GM18909 (cell line): ENCODE measurements around the gene TAX1BP1.
"Not testable (repeated sequence)": the region's sequence is repeated elsewhere in the genome, so short reads cannot be mapped to it uniquely, and the experiment has no call there.

Experiments
- ATAC-seq: cut with Tn5 transposase; IDR thresholded peaks from one replicate; pipeline ENCODE4 v1.9.1; 2021; ENCODE audit warnings: mild to moderate bottlenecking; ENCODE audit not compliant: unreplicated experiment, poor library complexity

Gene TAX1BP1

DNA sequence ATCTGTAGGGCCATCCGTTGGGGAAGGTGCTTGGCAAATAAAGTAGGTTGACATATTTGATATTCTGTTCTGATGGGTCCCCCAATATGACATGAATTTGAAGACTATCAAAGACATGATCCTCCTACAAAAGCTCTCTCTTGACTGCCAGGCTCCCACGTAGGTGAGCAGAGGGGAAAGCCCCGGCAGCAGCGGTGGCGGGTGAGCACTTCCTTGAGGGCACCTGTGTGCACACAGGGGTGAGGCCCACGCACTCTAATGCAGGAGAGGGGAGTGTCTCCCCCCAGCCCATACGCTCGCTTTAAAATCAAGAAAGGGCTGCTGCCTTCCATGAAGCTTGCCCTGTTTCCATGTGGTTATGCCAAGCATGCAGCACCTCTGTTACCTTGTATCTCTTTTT is 100.4 kb downstream of the TAX1BP1 start:
- ATAC-seq: no peak

DNA sequence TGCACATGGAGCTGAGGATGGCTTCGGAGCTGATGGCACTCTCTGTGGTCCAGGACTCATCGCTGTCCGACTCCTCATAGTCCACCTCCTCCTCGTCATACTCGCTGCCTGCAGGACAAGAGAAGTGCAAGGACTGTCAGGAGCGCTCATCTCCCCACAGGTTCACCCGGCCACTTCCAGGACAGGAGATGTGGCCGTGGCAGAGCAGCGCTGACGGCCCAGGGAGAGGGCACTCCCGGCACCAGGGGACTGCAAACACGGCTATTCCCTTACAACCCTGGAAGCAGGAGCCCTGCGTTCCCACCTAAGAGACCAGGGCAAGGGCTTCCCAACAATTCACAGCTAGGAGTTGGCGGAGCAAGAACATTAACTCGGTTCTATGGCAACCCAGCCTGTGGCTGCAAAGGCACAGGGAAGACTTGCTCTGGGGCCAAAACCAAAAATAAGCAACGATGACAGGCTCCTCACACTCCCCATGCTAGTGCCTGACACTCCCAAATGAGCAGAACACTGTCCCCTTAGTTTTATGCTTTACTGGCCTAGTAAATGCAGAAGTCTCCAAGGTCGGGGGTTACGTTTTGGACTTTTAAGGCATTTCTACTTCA is 100.9 kb downstream of the TAX1BP1 start:
- ATAC-seq: no peak

DNA sequence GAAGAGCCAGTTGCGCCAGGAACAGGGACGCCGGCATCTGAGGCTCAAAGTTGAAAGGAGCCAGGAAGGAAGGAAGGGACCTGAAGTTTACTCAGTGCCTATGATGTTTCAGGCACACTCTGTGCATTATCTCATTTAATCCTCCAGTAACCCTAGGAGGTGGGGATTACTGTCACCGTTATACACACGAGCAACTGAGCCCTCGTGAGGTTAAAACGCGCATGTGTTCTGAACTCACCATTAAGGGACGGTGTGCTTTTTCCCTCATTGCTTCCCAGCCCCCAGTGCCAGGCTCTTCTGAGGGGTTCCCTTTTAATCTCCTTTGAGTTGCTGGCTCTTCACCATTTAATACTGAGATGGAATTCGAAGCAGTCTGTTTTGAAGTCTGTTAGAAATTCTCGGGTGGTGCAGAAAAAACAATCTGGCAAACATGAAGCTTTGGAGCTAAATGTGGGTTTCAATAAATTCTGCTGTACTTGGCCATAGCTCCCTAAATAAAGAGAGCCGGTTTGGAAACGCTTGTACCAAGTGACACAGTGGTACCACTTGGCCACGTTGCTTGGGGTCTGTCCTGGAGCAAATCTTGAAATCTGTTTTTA is 102.2 kb downstream of the TAX1BP1 start:
- ATAC-seq: no peak

DNA sequence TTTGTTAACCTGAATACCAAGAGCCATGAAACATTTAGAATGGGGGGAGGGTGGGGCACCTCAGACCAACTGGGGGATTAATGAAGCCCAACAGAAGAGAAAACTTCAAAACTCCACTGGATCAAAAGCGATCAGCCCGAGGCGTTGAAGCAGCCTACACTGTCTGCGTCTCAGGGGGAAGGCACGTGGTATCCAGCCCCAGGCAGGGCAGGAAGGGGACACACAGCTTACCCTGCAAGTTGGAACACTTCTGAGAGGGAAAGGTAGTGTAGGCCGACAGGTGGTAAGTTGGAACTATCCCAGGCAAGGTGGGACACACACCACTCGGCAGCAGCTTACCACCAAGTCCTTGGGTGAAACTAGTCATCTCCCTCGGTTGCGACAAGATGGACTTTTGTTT is 102.9 kb downstream of the TAX1BP1 start:
- no peak for ATAC-seq

DNA sequence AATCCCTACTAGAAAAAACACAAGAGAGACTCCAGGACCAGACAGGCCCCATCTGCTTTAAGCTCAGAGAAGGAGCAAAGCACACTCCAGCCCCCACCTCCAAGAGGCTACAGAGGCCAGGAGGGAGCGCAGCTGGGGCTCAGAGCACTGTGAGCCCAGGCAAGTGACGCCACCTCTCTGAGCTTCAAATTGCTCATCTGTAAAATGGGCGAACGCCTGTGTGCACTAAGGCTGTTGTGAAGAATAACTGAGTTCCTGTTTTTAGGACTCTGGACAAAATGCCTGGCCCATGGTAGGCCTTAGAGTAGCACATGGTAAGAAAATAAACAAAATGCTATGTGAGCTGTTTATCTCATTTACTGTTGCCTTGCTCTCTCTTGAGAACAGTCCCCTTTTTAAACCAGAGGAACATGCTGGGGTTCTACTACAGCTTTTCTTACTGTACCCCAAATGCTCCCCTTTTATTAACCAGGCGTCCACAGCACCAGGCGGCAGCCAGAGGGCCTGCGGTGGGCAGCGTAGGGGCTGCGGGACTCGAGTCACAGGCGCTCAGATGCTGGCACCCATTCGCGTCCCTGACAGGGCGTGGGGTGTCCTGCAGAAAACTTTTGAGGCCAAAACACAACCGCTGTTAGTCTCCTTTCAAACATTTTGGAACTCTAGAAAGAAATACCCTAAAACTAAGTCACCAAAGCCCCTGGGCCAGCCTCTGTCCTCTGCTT is 103.8 kb downstream of the TAX1BP1 start:
- ATAC-seq: no peak

DNA sequence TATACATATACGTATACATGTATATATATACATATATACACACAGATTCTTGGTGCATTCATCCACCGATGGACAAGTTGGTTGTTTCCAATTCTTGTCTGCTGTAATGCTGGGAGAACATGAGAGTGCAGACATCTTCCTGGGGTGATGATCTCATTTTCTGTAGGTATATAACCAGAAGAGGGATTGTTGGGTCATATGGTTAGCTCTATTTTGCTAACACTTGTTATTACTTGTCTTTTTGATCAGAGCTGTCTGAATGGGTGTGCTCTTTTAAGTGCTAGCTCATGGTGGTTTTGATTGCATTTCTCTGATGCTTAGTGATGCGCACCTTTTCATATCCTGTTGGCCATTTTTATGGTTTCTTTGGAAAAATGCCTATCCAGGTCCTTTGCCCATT is 106.4 kb downstream of the TAX1BP1 start:
- ATAC-seq: no peak

DNA sequence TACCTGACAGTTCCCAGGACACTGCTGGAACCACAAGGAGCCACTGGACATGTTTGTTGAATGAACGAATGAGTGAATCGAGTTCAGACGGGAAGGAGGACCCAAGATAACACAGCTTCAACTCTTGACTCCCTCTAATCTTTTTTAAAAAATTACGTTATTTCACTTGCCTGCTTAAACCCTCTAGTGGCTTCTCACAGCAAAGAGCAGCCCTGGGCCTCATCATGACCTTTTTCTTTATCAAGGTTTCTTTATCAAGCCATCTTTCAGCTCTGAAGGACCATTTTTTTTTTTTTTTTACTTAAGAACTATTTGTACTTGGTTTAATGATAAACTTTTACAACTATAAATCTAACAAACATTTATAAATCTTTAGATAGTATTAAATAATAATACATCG is 110.6 kb downstream of the TAX1BP1 start:
- ATAC-seq: no peak

DNA sequence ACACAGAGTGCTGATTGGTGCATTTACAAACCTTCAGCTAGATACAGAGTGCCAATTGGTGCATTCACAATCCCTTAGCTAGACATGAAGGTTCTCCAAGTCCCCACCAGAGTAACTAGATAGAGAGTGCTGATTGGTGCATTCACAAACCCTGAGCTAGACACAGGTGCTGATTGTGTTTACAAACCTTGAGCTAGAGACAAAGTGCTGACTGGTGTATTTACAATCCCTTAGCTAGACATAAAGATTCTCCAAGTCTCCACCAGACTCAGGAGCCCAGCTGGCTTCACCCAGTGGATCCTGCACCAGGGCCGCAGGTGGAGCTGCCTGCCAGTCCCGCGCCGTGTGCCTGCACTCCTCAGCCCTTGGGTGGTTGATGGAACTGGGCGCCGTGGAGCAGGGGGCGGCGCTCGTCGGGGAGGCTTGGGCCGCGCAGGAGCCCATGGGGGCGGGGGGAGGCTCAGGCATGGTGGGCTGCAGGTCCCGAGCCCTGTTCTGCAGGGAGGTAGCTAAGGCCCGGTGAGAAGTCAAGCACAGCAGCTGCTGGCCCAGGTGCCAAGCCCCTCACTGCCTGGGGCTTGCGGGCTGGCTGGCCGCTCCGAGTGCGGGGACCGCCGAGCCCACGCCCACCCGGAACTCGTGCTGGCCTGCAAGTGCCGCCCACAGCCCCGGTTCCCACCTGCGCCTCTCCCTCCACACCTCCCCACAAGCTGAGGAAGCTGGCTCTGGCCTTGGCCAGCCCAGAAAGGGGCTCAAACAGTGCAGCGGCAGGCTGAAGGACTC is 116.9 kb downstream of the TAX1BP1 start:
- ATAC-seq: not testable (repeated sequence)

DNA sequence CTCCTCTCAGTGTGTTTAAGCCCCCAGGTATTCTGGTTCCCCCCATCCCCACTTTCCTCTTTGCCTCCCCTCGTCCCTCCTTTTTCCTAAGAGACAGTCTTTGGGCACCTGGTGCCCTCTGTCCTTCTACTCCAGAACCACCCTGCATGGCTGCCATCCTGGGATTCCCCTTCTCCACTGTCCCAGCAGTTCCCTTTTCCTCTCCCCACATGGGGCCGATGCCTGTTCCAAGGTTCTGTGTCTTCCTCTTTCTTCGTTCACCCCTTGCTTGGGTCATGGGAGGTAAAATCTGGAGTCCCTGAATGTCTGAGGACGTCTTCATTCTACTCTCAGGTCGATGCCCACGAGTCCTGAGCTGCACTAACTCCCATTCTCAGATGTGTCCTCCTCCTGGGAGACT is 120.8 kb downstream of the TAX1BP1 start:
- ATAC-seq: no peak

DNA sequence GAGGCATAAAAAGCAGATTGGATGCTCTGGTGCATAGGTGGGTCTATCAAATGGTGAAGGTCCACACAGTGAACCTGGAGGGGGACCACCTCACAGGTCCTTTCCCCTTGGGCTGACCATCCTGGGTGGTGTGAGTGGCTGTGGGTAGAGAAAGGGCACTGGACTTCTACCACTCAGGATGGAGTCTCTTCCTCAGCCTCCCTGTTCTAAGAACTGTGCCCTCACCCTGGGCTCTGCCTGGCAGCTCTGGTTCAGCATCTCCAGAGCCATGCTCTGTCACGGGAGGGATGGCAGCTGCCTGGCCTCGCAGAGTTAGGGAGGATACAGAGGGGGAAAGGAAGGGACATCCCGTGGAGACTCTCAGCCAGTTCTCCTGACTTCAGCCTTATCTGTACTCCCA is 121.8 kb downstream of the TAX1BP1 start:
- no peak for ATAC-seq

DNA sequence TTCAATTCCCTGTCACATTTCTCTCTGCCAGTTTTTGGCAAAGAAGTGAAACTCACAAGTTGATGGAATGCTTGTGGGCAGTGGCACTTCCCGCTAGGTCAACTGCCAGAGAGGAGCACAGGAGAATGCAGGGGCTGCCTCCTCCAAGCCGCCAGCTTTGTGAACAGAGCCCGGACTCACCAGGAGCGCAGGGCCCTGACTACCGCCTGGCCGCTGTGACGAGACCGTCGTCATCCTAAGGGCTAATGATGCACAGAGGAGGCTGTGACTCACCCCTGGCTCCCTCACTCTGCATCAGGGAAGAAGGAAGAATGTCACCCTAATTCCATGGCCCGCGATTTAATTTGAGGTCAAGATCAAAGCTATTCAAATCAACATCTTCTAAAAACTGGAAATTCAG is 123.9 kb downstream of the TAX1BP1 start:
- no peak for ATAC-seq

DNA sequence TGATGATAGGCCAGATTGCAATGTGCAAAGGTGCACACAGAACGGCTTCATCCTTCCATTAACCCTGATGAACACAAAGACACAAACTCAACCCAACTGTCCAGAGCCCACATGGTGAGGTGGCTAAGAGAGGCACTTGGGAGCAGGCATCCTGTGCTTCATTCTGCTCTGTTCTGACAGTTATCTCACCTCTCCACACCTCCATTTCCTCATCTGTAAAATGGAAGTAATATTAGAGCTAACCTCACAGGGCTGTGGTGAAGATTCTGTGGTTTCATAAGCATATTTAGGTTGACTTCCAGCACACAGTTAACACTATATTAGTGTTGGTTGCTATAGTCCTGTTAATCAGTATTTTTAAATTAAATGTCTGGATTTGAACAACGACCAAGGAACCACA is 126.3 kb downstream of the TAX1BP1 start:
- no peak for ATAC-seq

DNA sequence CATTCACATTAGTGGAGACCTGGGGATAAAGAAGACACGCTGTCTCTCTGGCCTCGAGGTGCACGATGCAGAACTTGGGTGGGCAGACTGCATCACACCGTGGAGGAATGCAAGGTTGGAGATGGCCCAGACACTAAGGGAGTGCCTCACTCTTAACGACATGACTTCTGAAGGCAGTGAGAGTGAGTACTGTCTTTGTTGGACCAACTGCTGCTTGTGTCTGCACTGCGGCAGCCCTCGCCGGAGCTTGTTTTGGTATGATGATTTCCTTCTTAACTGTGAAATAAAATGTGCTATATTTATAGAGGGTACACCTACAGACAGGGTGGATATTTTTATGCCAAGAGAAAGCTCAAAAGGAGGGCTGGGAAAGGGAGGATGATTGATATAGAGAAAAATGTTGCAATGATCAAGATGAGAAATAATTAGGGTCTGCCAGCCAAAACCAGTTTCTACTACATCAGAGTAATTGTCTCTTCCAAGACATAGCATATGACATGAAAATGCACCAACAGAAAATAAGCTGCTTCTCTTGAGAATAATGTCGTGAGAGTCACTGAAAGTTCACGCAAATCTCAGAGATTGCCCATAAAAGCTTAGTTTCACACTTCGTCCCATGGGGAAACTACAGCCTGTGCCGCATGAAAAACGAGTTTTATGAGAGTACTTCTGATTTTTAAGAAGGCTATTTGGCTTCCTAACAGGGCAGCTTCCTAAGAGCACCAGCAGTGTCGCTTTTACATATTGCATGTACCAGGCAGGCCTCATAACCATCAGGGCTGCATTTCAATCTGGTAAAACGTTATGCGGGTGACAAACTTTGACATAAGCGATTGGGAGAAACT is 127.1 kb downstream of the TAX1BP1 start:
- ATAC-seq: no peak

DNA sequence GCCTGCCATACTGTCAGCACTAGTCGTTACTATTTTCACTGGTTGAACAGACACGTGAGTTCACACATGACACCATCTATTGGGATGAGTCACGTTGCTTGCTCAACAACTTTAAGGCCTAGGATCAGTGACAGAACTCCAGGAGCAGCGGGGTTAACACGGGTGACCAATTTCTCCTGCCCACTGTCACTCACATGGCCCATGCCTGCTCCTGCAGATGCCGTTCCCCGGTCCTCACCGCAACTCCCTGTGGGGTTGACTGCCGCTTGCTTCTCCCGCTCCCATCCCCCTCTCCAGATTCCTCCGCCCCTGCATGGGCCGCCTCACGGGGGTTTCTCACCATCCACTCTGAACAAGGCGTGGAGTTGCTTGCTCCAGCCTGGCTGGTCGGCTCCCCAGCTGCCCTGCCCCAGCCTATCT is 128.2 kb downstream of the TAX1BP1 start:
- no peak for ATAC-seq

DNA sequence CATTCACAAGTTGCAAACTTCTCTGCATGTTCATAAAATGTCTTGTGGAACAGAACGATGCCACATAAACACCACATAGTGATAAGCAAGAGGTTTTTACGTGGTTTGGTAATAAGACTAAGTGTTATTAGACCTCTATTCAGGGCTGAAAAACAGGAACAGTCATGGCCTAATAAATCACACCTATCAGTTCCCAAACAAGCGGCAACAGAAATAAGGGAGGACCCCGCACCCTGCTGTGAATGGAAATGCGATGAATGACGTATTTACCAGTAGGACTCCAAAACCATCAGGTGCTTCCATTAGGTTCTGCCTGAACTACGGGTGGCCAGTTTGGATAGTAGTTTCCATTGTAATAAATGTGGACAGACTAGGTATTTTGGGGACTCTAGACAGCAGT is 129.1 kb downstream of the TAX1BP1 start:
- ATAC-seq: no peak

DNA sequence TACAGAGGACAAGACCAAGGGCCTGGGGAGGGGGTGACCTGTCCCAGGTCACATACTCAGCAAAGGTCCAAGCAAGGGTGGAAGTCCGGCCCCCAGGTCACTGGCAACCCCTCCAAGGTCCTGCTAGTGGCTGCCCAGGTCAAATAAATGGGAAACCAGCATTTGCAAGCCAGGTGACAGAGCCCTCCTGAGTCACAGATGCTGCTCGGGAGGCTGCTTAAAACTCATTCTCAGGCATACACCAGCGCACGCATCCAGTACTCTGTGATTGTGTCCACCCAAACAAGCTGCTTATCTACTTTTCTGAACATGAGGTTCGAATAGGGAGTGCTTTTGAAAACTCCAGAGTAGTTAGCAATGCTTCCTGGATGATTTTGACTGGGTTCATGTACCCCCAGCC is 130.6 kb downstream of the TAX1BP1 start:
- no peak for ATAC-seq

DNA sequence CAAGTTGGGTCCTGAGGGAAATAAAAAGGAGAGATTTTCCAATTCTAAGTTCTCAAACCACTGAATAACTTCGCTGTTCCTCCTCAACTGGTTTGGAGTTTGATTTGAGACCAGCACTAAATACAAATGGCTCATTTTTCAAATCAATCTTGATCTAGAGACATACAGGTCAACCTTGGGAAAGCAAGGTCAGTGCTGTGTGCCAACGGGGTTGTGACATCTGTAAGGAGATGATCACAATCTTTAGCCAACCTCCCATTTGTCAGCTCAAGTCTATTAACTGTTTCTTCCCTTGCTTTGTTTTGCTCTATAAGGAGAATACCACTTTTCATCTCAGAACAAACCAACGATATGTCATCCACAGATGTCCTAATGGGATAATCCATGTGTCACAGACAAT is 131.1 kb downstream of the TAX1BP1 start:
- no peak for ATAC-seq

DNA sequence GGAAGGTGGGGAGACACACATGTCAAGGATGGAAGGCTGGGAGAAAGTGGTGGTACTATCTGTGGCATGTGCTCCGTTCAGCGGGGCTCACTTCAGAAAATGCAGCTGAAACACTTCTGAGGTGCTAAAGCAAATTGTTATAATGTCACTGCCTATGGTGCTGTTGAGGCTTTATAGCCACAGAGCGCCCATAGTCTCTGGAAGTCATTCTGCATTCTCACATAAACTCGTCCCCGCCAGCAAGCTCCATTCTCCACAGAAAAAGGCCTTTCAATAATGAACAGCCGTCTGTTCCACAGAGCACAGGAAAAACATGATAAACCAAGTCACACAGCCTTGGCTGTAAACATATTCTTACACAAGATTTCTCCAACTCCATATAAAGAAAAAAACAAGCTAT is 131.9 kb downstream of the TAX1BP1 start:
- no peak for ATAC-seq

DNA sequence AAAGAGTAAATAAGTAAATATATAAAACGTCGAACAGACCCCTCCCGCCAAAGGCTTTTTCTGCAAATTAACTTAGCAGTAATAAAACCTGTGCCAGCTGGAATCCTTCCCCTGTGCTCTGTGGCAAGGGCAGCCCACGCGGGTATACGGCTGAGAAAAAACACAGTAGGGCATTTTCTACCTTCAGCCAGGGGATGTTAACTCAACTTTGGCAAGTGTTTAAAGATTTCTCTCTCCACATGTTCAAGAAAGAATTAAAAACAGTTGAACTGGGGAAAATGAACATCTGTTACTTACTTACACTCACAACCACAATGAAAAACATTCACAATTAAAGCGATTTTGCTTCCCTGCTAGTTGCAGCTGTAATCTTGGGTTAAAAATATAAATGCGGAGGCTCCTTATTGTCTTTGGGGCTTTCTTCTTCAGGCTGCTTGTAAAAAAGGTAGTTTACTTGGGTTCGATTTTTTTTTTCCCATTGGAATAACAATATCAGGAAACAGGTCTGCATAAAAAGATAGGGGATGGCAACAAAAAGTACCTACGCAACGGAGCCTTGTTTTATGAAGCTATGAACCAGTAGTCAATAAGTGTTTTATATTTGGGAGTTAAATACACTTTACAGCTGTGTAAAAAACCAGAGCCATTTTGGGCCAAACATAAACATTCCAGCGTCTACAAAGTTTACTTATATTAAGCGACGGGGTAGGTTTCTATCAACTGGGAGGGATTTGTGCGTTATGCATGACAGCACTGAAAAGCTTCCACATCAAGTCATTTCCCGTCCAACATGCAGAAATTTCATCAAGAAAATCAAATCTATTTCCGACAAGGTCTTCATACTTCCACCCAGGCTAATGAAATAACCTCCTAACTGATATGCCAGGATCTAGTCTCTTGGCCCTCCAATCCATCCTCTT is 132.7 kb downstream of the TAX1BP1 start:
- no peak for ATAC-seq
